ENCODE measurements around the gene AP2A2.

DNA sequence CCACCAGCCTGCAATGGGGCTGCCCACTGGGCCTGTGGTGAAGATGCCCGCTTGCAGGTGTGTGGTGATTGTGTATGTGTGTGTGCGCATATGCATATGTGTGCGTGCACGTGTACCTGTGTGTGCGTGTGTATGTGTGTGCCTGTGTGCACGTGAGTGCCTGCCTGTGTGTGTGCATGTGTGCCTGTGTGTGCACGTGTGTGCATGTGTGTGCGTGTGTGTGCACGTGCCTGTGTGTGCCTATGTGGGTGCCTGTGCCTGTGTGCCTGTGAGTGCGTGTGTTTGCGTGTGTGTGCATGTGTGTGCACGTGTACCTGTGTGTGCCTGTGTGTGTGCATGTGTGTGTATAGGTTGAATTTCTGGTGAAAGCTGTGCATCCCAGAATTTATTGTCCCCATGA, 113.3 kb downstream of the AP2A2 start:
- TF ChIP-seq, protein P1, sequence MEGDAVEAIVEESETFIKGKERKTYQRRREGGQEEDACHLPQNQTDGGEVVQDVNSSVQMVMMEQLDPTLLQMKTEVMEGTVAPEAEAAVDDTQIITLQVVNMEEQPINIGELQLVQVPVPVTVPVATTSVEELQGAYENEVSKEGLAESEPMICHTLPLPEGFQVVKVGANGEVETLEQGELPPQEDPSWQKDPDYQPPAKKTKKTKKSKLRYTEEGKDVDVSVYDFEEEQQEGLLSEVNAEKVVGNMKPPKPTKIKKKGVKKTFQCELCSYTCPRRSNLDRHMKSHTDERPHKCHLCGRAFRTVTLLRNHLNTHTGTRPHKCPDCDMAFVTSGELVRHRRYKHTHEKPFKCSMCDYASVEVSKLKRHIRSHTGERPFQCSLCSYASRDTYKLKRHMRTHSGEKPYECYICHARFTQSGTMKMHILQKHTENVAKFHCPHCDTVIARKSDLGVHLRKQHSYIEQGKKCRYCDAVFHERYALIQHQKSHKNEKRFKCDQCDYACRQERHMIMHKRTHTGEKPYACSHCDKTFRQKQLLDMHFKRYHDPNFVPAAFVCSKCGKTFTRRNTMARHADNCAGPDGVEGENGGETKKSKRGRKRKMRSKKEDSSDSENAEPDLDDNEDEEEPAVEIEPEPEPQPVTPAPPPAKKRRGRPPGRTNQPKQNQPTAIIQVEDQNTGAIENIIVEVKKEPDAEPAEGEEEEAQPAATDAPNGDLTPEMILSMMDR (IDR thresholded peaks at IDR 0.05) = no peak
- no peak for TF ChIP-seq POLR2A (IDR thresholded peaks at IDR 0.05)
